Psoas muscle (tissue), 8 donors: ENCODE measurements around the gene GRIK1. TPM values are rescaled to one million over a fixed set of nuclear protein-coding genes. Genes with fewer than 3 reads are reported as not detected.
"Not testable (repeated sequence)": the region's sequence is repeated elsewhere in the genome, so short reads cannot be mapped to it uniquely, and the experiment has no call there.

Experiments used
- ATAC-seq, 4 donors: fragments of 200-7000 bp; cut with Tn5 transposase; one replicate each; pipeline ENCODE4 v1.9.1; 2020; ENCODE audit warnings: moderate library complexity in 3 of 4, mild to moderate bottlenecking in 2 of 4
- DNase-seq, 2 donors: peaks; one replicate each; pipeline ENCODE4 v3.0.0-alpha.2; 2020
- H3K27ac ChIP-seq: fragments of 200-600 bp; one replicate; pipeline ENCODE4 v1.8.0; 2022
- H3K27me3 ChIP-seq, 3 donors: fragments of 200-600 bp in 1 of 3; one replicate each; pipeline versions ENCODE4 v1.6.1 to v1.8.0; 2013 to 2022; ENCODE audit warnings: low read length in 2 of 3, mild to moderate bottlenecking in 2 of 3, moderate library complexity in 1 of 3; ENCODE audit not compliant: insufficient read depth in 3 of 3
- H3K36me3 ChIP-seq, 2 donors: fragments of 200-600 bp in 1 of 2; one replicate each; pipeline versions ENCODE4 v1.6.1 to v1.8.0; 2013 to 2022; ENCODE audit warnings: low read depth in 1 of 2, mild to moderate bottlenecking in 1 of 2, moderate library complexity in 1 of 2; ENCODE audit not compliant: insufficient read depth in 1 of 2
- H3K4me1 ChIP-seq: fragments of 200-600 bp; one replicate; pipeline ENCODE4 v1.8.0; 2022
- H3K4me3 ChIP-seq: fragments of 200-600 bp; one replicate; pipeline ENCODE4 v1.8.0; 2022; ENCODE audit warnings: mild to moderate bottlenecking
- H3K9me3 ChIP-seq: fragments of 200-600 bp; one replicate; pipeline ENCODE4 v1.8.0; 2022
- CTCF ChIP-seq: fragments of 200-600 bp; IDR thresholded peaks from one replicate; pipeline ENCODE4 v1.8.0; 2022; ENCODE audit warnings: antibody characterized with exemption
- WGBS, 3 donors: extraction: QIAGEN DNeasy Blood & Tissue Kit; methylation state at CpG; one replicate each; pipeline versions ENCODE4 v1.1.6 to v1.1.7; 2013; 5-methylcytosine and 5-hydroxymethylcytosine counted together
- intact Hi-C, 2 donors: fragments of 100-400 bp; cut with DNase I; formaldehyde crosslinking; loops; one replicate each; pipeline versions ENCODE4 v1.11.0 to v1.14.2; 2022
- polyA plus RNA-seq, 3 donors: library from polyadenylated mRNA; stranded (reverse); fragments of 200-250 nt; gene quantifications; one replicate each; pipeline ENCODE4 v1.2.3, GENCODE V29; 2013
- total RNA-seq, 4 donors: library from RNA; stranded (reverse); fragmentation: NEBNext Ultra II Directional in 2 of 4; extraction: Animal tissue kit (Norgen Biotek cat#: 25700) in 2 of 4; gene quantifications; one replicate each; pipeline versions ENCODE4 v1.2.1 to v1.2.4, GENCODE V29; 2021 to 2023
- donor health status: healthy with polysubstance abuse.
- donor health status: DM: no; HTN: no; CAD: no; lungs with moderate emphysema.
- donor health status: Bipolar disorder and iron deficiency.
- donor health status: healthy.
- donor health status: DM: yes; HTN: yes; CAD: no.
- donor health status: DM: no; HTN: no; CAD: no.
- donor health status: DM: no; HTN: no; CAD: no.
- donor health status: DM: yes; HTN: yes; CAD: no.

The GRIK1 gene
- total and polyA plus RNA-seq, 7 donors = 0.01 to 0.04 TPM; not detected in 5

- no peak overlapping the region for H3K4me3 ChIP-seq
- DNase-seq = no peak
- H3K4me1 ChIP-seq = no peaks in the 10 kb centered on the region
- H3K27me3 ChIP-seq = no peaks in the 10 kb centered on the region
- 21 to 56% (median 25%) methylated on average over 2 of the region's 2 CpGs for WGBS, 3 donors
- no peaks in the 10 kb centered on the region for H3K36me3 ChIP-seq
- no peak overlapping the region for H3K27ac ChIP-seq
- no peak for TF ChIP-seq CTCF
- H3K9me3 ChIP-seq = no peaks in the 10 kb centered on the region
- ATAC-seq = no peak
- intact Hi-C loops = no loop called here
These were observed 328.9 kb downstream of the GRIK1 start for GRCh38 chr21:29610779-29611360.

GRCh38 chr21:29606613-29607012 lies 333.2 kb downstream of the GRIK1 start:
- 91 to 93% (median 92%) methylated on average over 3 of the region's 3 CpGs for WGBS, 3 donors
- no peak for TF ChIP-seq CTCF

GRCh38 chr21:29605219-29605618 lies 334.6 kb downstream of the GRIK1 start:
- intact Hi-C loops, H3K4me3 ChIP-seq, ATAC-seq, H3K27me3 ChIP-seq, H3K36me3 ChIP-seq, H3K4me1 ChIP-seq, H3K27ac ChIP-seq, H3K9me3 ChIP-seq, DNase-seq: not testable (repeated sequence)
- WGBS, 3 donors = 65 to 81% (median 81%) methylated on average over 3 of the region's 3 CpGs

More at GRCh38 chr21:29606613-29607012, 333.2 kb downstream of the GRIK1 start:
- no peaks in the 10 kb centered on the region for H3K36me3 ChIP-seq
- intact Hi-C loops = no loop called here
- H3K4me3 ChIP-seq = no peak overlapping the region
- H3K4me1 ChIP-seq = no peaks in the 10 kb centered on the region
- no peak overlapping the region for H3K27ac ChIP-seq
- ATAC-seq = no peak
- no peaks in the 10 kb centered on the region for H3K9me3 ChIP-seq
- no peak for DNase-seq
- no peaks in the 10 kb centered on the region for H3K27me3 ChIP-seq

GRCh38 chr21:29604076-29604475 lies 335.7 kb downstream of the GRIK1 start:
- no peaks in the 10 kb centered on the region for H3K27me3 ChIP-seq

GRCh38 chr21:29601047-29601446 lies 338.7 kb downstream of the GRIK1 start:
- intact Hi-C loops = no loop called here
- no peak overlapping the region for H3K4me3 ChIP-seq
- TF ChIP-seq CTCF = no peak
- no peaks in the 10 kb centered on the region for H3K4me1 ChIP-seq
- DNase-seq (no peak), ATAC-seq (no peak)
- no peaks in the 10 kb centered on the region for H3K27me3 ChIP-seq
- H3K36me3 ChIP-seq = no peaks in the 10 kb centered on the region
- 74 to 89% (median 77%) methylated on average over 4 of the region's 4 CpGs for WGBS, 3 donors
- no peak overlapping the region for H3K27ac ChIP-seq
- no peaks in the 10 kb centered on the region for H3K9me3 ChIP-seq

More at GRCh38 chr21:29604076-29604475, 335.7 kb downstream of the GRIK1 start:
- 73 to 76% (median 76%) methylated on average over 4 of the region's 4 CpGs for WGBS, 3 donors
- H3K4me1 ChIP-seq = no peaks in the 10 kb centered on the region
- DNase-seq (no peak), ATAC-seq (no peak)
- H3K27ac ChIP-seq = no peak overlapping the region
- no peaks in the 10 kb centered on the region for H3K9me3 ChIP-seq
- no peak for TF ChIP-seq CTCF
- no peak overlapping the region for H3K4me3 ChIP-seq
- H3K36me3 ChIP-seq = no peaks in the 10 kb centered on the region
- intact Hi-C loops = no loop called here
